MM.1S (cell line): ENCODE results near the gene CTSC.

Experiments used
- CTCF ChIP-seq: fragments of 300-600 bp; sonication (generic); IDR thresholded peaks from 2 replicates; pipeline ENCODE4 v1.5.1; 2016; ENCODE audit warnings: antibody characterized with exemption, low read length, mixed read lengths
- EZH2 ChIP-seq: fragments of 300-600 bp; sonication (generic); optimal IDR thresholded peaks from 2 replicates; pipeline ENCODE3; 2017; ENCODE audit warnings: low read depth, mild to moderate bottlenecking, antibody characterized with exemption, low read length, mixed read lengths

DNA sequence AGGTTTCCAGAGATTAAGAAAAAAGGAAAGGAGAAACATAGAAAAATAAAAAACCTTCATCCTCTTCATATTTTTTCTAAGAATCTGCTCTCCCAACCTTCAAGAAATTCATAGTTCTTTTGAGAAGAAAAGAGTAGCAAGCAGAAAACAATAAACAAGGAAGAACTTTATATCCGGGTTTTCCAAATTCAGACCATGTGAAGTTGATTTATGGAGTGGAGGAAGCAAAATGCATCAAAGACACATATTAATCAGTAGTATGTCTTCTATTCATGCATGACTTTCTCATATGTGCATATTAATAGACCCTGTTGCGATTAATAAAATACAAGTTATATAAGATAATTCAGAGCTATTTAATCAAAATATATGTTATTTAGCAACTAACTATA, 20.5 kb upstream of the CTSC start:
- TF ChIP-seq CTCF, result no peak
- no peak for TF ChIP-seq EZH2
